ENCODE measurements around the gene SLC43A1.

Gene SLC43A1

GRCh38 chr11:57476047-57476756, 39.3 kb downstream of the SLC43A1 start:
- no peak for TF ChIP-seq ZNF565 (CRISPR knock-in tag; conservative IDR thresholded peaks at IDR 0.05; ENCODE audit: low read depth)
- TF ChIP-seq ZFP30 (CRISPR knock-in tag; IDR thresholded peaks at IDR 0.05): no peak
- no peak for TF ChIP-seq ARNTL (CRISPR knock-in tag; IDR thresholded peaks at IDR 0.05; ENCODE audit: borderline replicate concordance, low read depth)
- no peak for TF ChIP-seq RARB (CRISPR knock-in tag; IDR thresholded peaks at IDR 0.05)
- TF ChIP-seq, protein P1, sequence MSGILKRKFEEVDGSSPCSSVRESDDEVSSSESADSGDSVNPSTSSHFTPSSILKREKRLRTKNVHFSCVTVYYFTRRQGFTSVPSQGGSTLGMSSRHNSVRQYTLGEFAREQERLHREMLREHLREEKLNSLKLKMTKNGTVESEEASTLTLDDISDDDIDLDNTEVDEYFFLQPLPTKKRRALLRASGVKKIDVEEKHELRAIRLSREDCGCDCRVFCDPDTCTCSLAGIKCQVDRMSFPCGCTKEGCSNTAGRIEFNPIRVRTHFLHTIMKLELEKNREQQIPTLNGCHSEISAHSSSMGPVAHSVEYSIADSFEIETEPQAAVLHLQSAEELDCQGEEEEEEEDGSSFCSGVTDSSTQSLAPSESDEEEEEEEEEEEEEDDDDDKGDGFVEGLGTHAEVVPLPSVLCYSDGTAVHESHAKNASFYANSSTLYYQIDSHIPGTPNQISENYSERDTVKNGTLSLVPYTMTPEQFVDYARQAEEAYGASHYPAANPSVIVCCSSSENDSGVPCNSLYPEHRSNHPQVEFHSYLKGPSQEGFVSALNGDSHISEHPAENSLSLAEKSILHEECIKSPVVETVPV (CRISPR knock-in tag; IDR thresholded peaks at IDR 0.05): no peak
- TF ChIP-seq PATZ1 (CRISPR knock-in tag; IDR thresholded peaks at IDR 0.05; ENCODE audit: borderline replicate concordance): no peak
- no peak for TF ChIP-seq ZFP3 (CRISPR knock-in tag; IDR thresholded peaks at IDR 0.05)
- no peak for TF ChIP-seq SNAI2 (CRISPR knock-in tag; IDR thresholded peaks at IDR 0.05)
- TF ChIP-seq ESRRG (CRISPR knock-in tag; IDR thresholded peaks at IDR 0.05): no peak
- no peak for TF ChIP-seq ZNF70 (CRISPR knock-in tag; IDR thresholded peaks at IDR 0.05)
- TF ChIP-seq OSR1 (CRISPR knock-in tag; IDR thresholded peaks at IDR 0.05): no peak
- no peak for TF ChIP-seq TOX (CRISPR knock-in tag; IDR thresholded peaks at IDR 0.05; ENCODE audit: borderline replicate concordance)
- TF ChIP-seq, protein P2, sequence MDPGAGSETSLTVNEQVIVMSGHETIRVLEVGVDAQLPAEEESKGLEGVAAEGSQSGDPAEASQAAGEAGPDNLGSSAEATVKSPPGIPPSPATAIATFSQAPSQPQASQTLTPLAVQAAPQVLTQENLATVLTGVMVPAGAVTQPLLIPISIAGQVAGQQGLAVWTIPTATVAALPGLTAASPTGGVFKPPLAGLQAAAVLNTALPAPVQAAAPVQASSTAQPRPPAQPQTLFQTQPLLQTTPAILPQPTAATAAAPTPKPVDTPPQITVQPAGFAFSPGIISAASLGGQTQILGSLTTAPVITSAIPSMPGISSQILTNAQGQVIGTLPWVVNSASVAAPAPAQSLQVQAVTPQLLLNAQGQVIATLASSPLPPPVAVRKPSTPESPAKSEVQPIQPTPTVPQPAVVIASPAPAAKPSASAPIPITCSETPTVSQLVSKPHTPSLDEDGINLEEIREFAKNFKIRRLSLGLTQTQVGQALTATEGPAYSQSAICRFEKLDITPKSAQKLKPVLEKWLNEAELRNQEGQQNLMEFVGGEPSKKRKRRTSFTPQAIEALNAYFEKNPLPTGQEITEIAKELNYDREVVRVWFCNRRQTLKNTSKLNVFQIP (CRISPR knock-in tag; IDR thresholded peaks at IDR 0.05; ENCODE audit: borderline replicate concordance, low read depth): no peak
- no peak for TF ChIP-seq ZC3H10 (CRISPR knock-in tag; IDR thresholded peaks at IDR 0.05)
- TF ChIP-seq, protein P3, sequence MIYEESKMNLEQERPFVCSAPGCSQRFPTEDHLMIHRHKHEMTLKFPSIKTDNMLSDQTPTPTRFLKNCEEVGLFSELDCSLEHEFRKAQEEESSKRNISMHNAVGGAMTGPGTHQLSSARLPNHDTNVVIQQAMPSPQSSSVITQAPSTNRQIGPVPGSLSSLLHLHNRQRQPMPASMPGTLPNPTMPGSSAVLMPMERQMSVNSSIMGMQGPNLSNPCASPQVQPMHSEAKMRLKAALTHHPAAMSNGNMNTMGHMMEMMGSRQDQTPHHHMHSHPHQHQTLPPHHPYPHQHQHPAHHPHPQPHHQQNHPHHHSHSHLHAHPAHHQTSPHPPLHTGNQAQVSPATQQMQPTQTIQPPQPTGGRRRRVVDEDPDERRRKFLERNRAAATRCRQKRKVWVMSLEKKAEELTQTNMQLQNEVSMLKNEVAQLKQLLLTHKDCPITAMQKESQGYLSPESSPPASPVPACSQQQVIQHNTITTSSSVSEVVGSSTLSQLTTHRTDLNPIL (CRISPR knock-in tag; IDR thresholded peaks at IDR 0.05; ENCODE audit: low read depth): no peak
- TF ChIP-seq ZNF8 (CRISPR knock-in tag; IDR thresholded peaks at IDR 0.05): no peak
- TF ChIP-seq BACH2 (CRISPR knock-in tag; IDR thresholded peaks at IDR 0.05; ENCODE audit: borderline replicate concordance): no peak
- TF ChIP-seq TCF4 (CRISPR knock-in tag; IDR thresholded peaks at IDR 0.05; ENCODE audit: borderline replicate concordance): no peak
- no peak for ATAC-seq

- no peak for ATAC-seq
- TF ChIP-seq RARB (CRISPR knock-in tag; IDR thresholded peaks at IDR 0.05) (no peak), TCF4 (CRISPR knock-in tag; IDR thresholded peaks at IDR 0.05; ENCODE audit: borderline replicate concordance) (no peak), GLIS3 (CRISPR knock-in tag; IDR thresholded peaks at IDR 0.05) (no peak), CSDC2 (CRISPR knock-in tag; IDR thresholded peaks at IDR 0.05) (no peak), ZNF565 (CRISPR knock-in tag; conservative IDR thresholded peaks at IDR 0.05; ENCODE audit: low read depth) (no peak), ESRRG (CRISPR knock-in tag; IDR thresholded peaks at IDR 0.05) (no peak), ZFP3 (CRISPR knock-in tag; IDR thresholded peaks at IDR 0.05) (no peak), ZNF70 (CRISPR knock-in tag; IDR thresholded peaks at IDR 0.05) (no peak), ARNTL (CRISPR knock-in tag; IDR thresholded peaks at IDR 0.05; ENCODE audit: borderline replicate concordance, low read depth) (no peak), OSR1 (CRISPR knock-in tag; IDR thresholded peaks at IDR 0.05) (no peak), SNAI2 (CRISPR knock-in tag; IDR thresholded peaks at IDR 0.05) (no peak), ZNF8 (CRISPR knock-in tag; IDR thresholded peaks at IDR 0.05) (no peak), PATZ1 (CRISPR knock-in tag; IDR thresholded peaks at IDR 0.05; ENCODE audit: borderline replicate concordance) (no peak), PPARA (CRISPR knock-in tag; IDR thresholded peaks at IDR 0.05; ENCODE audit: borderline replicate concordance) (no peak), TOX (CRISPR knock-in tag; IDR thresholded peaks at IDR 0.05; ENCODE audit: borderline replicate concordance) (no peak), BACH2 (CRISPR knock-in tag; IDR thresholded peaks at IDR 0.05; ENCODE audit: borderline replicate concordance) (no peak), ZFP30 (CRISPR knock-in tag; IDR thresholded peaks at IDR 0.05) (no peak)
- TF ChIP-seq, protein P1 (CRISPR knock-in tag; IDR thresholded peaks at IDR 0.05): no peak
- TF ChIP-seq, protein P3 (CRISPR knock-in tag; IDR thresholded peaks at IDR 0.05; ENCODE audit: low read depth): no peak
- TF ChIP-seq, protein P2 (CRISPR knock-in tag; IDR thresholded peaks at IDR 0.05; ENCODE audit: borderline replicate concordance, low read depth): no peak
These were observed 39.8 kb downstream of the SLC43A1 start for GRCh38 chr11:57475671-57476046.
